Measurements from ENCODE around the gene CREBRF.

- TF ChIP-seq CTCF (IDR thresholded peaks at IDR 0.05; ENCODE audit: poor library complexity): no peak
- no peak for TF ChIP-seq EZH2 (IDR thresholded peaks at IDR 0.05; ENCODE audit: borderline replicate concordance)
- TF ChIP-seq EZH2phosphoT487 (IDR thresholded peaks at IDR 0.05; ENCODE audit: low read depth, severe bottlenecking, unreplicated experiment): no peak
Observed at GRCh38 chr5:173165177-173166016, 109.2 kb downstream of the CREBRF start.
